K562 (cell line): Measurements from ENCODE around the gene EVA1B. TPM values are rescaled to one million over a fixed set of nuclear protein-coding genes. Genes with fewer than 3 reads are reported as not detected.

ENCODE experiments used
- ARHGAP35 ChIP-seq: fragments of 450-650 bp; IDR thresholded peaks from 2 replicates; pipeline ENCODE4 v1.6.1; 2018; ENCODE audit not compliant: partially characterized antibody
- ARID2 ChIP-seq: fragments of 450-650 bp; IDR thresholded peaks from 2 replicates; pipeline ENCODE4 v1.6.1; 2017; ENCODE audit warnings: antibody characterized with exemption, mild to moderate bottlenecking
- BRF1 ChIP-seq: IDR thresholded peaks from 3 replicates; pipeline ENCODE4 v1.6.1; 2011; ENCODE audit warnings: borderline replicate concordance, mild to moderate bottlenecking; ENCODE audit not compliant: insufficient read length; ENCODE audit errors: extremely low read depth
- HEY1 ChIP-seq: fragments of 250-450 bp; sonication (Bioruptor Pico); IDR thresholded peaks from 2 replicates; pipeline ENCODE4 v1.5.0; 2020; ENCODE audit warnings: mild to moderate bottlenecking, moderate library complexity, borderline replicate concordance
- NFIC ChIP-seq: fragments of 450-650 bp; IDR thresholded peaks from 2 replicates; pipeline ENCODE4 v1.6.1; 2017; ENCODE audit warnings: mild to moderate bottlenecking, inconsistent platforms
- RNF219 ChIP-seq: fragments of 250-450 bp; sonication (Bioruptor Pico); IDR thresholded peaks from 2 replicates; pipeline ENCODE4 v1.5.0; 2022; ENCODE audit warnings: mild to moderate bottlenecking
- TAL1 ChIP-seq: fragments of 450-650 bp; IDR thresholded peaks from 2 replicates; pipeline ENCODE4 v1.6.1; 2016; ENCODE audit warnings: mild to moderate bottlenecking
- TRIM25 ChIP-seq: fragments of 450-650 bp; IDR thresholded peaks from 2 replicates; pipeline ENCODE4 v1.7.0; 2016; ENCODE audit warnings: borderline replicate concordance
- U2AF1 ChIP-seq: fragments of 200-400 bp; formaldehyde crosslinking; optimal IDR thresholded peaks from 2 replicates; pipeline ENCODE3; 2017; ENCODE audit warnings: mild to moderate bottlenecking, low read depth, low read length, moderate library complexity
- ZBTB2 ChIP-seq: fragments of 450-650 bp; IDR thresholded peaks from 2 replicates; pipeline ENCODE4 v1.6.1; 2016; ENCODE audit warnings: antibody characterized with exemption
- ZBTB26 ChIP-seq: fragments of 450-650 bp; formaldehyde crosslinking; IDR thresholded peaks from 2 replicates; pipeline ENCODE4 v1.4.0; 2022; ENCODE audit warnings: missing genetic modification characterization
- ZNF395 ChIP-seq: fragments of 200-800 bp; sonication (Bioruptor generic); IDR thresholded peaks from 2 replicates; pipeline ENCODE4 v1.6.1; 2017; ENCODE audit warnings: missing genetic modification characterization, missing compliant biosample characterization
- ZNF41 ChIP-seq: fragments of 250-450 bp; sonication (Bioruptor Pico); conservative IDR thresholded peaks from 2 replicates; pipeline ENCODE4 v1.4.0; 2020; ENCODE audit warnings: mild to moderate bottlenecking
- ZNF444 ChIP-seq: fragments of 250-450 bp; sonication (Bioruptor Pico); IDR thresholded peaks from 2 replicates; pipeline ENCODE4 v1.4.0; 2020; ENCODE audit warnings: mild to moderate bottlenecking, moderate library complexity
- ZNF445 ChIP-seq: fragments of 250-450 bp; sonication (Bioruptor Pico); IDR thresholded peaks from 2 replicates; pipeline ENCODE4 v1.4.0; 2020; ENCODE audit warnings: low read depth, mild to moderate bottlenecking, moderate library complexity
- ZNF740 ChIP-seq, 3 experiments: fragments of 200-800 bp in 1 of 3; sonication (Bioruptor generic) in 1 of 3; sonication (generic) in 1 of 3; formaldehyde crosslinking in 1 of 3; IDR thresholded peaks; 2 replicates each; pipeline versions ENCODE4 v1.6.1 to v1.8.0; 2016 to 2022; ENCODE audit warnings: mild to moderate bottlenecking in 2 of 3, missing compliant biosample characterization in 2 of 3, missing genetic modification characterization in 2 of 3, missing genetic modification reagents in 1 of 3
- ZNF830 ChIP-seq: fragments of 250-450 bp; sonication (Bioruptor Pico); IDR thresholded peaks from 2 replicates; pipeline ENCODE4 v1.5.0; 2021; ENCODE audit warnings: mild to moderate bottlenecking
- polyA plus RNA-seq, 8 experiments: library from polyadenylated mRNA; depleted of rRNA in 4 of 8; stranded (reverse) in 5 of 8; unstranded in 3 of 8; fragments of >200 nt; fragmentation: Nextera tagmentation in 2 of 8; fragmentation: Illumina TruSeq in 1 of 8; extraction: Ambion mirVana in 2 of 8; extraction: Trizol in 1 of 8; gene quantifications; 2 replicates each; pipeline versions ENCODE4 v1.2.1 to v1.2.3, GENCODE V29; 2011 to 2014; ENCODE audit warnings: inconsistent platforms in 1 of 8, missing spikeins in 1 of 8
- total RNA-seq, 7 experiments: library from RNA; depleted of rRNA in 6 of 7; stranded (reverse); fragments of >200 nt in 6 of 7; fragmentation: Illumina TruSeq in 2 of 7; extraction: Trizol in 2 of 7; gene quantifications; 2 replicates each; pipeline versions ENCODE4 v1.2.1 to v1.2.3, GENCODE V29; 2011 to 2021; ENCODE audit warnings: low replicate concordance in 1 of 7

The EVA1B gene
- total and polyA plus RNA-seq, 9 of the 15 experiments (the other 6 are each of a cell fraction or from before 2014, with no cell fraction given): 0.08 to 65.7 (median 2.4) TPM

- peak; percentile 97 for TF ChIP-seq ZNF740 (CRISPR knock-in tag; IDR thresholded peaks at IDR 0.05)
- peak in 1 of 2 experiments; percentile 92; a peak in 2 of 4 replicates for TF ChIP-seq ZNF740 (tag; IDR thresholded peaks at IDR 0.05)
- TF ChIP-seq ZNF444 (CRISPR knock-in tag): no peak
- no peak for TF ChIP-seq ZNF41 (CRISPR knock-in tag)
- no peak for TF ChIP-seq ARHGAP35
- no peak for TF ChIP-seq BRF1
- no peak for TF ChIP-seq ARID2
- TF ChIP-seq TAL1: no peak
- 0 out of 2 replicates have a peak, but pooled peaks have one; percentile 2 for TF ChIP-seq ZBTB26
- no peak for TF ChIP-seq TRIM25
- TF ChIP-seq ZNF445: no peak
- no peak for TF ChIP-seq U2AF1
- TF ChIP-seq ZBTB2: no peak
- TF ChIP-seq NFIC: 0 out of 2 replicates have a peak, but pooled peaks have one; percentile 4
- no peak for TF ChIP-seq RNF219
- no peak for TF ChIP-seq ZNF395
- no peak for TF ChIP-seq HEY1 (CRISPR knock-in tag)
- no peak for TF ChIP-seq ZNF830 (CRISPR knock-in tag)
These were observed 45.8 kb upstream of the EVA1B start (continued) for GRCh38 chr1:36369061-36369861.
